DND-41 (cell line): ENCODE measurements around the gene GARIN5A.
"Not testable (repeated sequence)": the region's sequence is repeated elsewhere in the genome, so short reads cannot be mapped to it uniquely, and the experiment has no call there.

ENCODE experiments used
- ATAC-seq: fragments of 200-7000 bp; cut with Tn5 transposase; 3 replicates; pipeline ENCODE4 v1.9.1; 2021; ENCODE audit warnings: low read depth; ENCODE audit not compliant: insufficient read depth
- DNase-seq: peaks from one replicate; pipeline ENCODE4 v3.0.0-alpha.2; 2020
- H2AFZ ChIP-seq: 2 replicates; pipeline ENCODE4 v1.6.0; 2012; ENCODE audit warnings: low read depth, low read length
- H3K27ac ChIP-seq: 2 replicates; pipeline ENCODE4 v1.5.1; 2012; ENCODE audit warnings: low read length, inconsistent platforms
- H3K27me3 ChIP-seq: fragments of 200-600 bp; sonication (generic); 2 replicates; pipeline ENCODE4 v1.6.0; 2012; ENCODE audit warnings: low read length, mild to moderate bottlenecking, inconsistent platforms; ENCODE audit not compliant: insufficient read depth, poor library complexity
- H3K36me3 ChIP-seq: 2 replicates; pipeline ENCODE4 v1.5.1; 2012; ENCODE audit warnings: low read length, inconsistent platforms; ENCODE audit not compliant: insufficient read depth
- H3K4me1 ChIP-seq: 2 replicates; pipeline ENCODE4 v1.5.1; 2012; ENCODE audit warnings: mild to moderate bottlenecking, low read length; ENCODE audit not compliant: insufficient read depth
- H3K4me2 ChIP-seq: 2 replicates; pipeline ENCODE4 v1.6.0; 2012; ENCODE audit warnings: mild to moderate bottlenecking, moderate library complexity, low read length, inconsistent platforms; ENCODE audit not compliant: insufficient read depth
- H3K4me3 ChIP-seq, 2 experiments: fragments of 200-600 bp in 1 of 2; shearing (Covaris generic) in 1 of 2; 2 replicates each; pipeline ENCODE4 v1.5.1; 2012 to 2016; ENCODE audit warnings: inconsistent platforms in 2 of 2, low read length in 2 of 2, mild to moderate bottlenecking in 2 of 2, low read depth in 1 of 2, moderate library complexity in 1 of 2
- H3K79me2 ChIP-seq: 2 replicates; pipeline ENCODE4 v1.6.0; 2012; ENCODE audit warnings: low read length, inconsistent platforms; ENCODE audit not compliant: insufficient read depth
- H3K9ac ChIP-seq: 2 replicates; pipeline ENCODE4 v1.6.0; 2012; ENCODE audit warnings: low read depth, mild to moderate bottlenecking, inconsistent platforms, low read length, moderate library complexity
- H3K9me3 ChIP-seq: 2 replicates; pipeline ENCODE4 v1.5.1; 2012; ENCODE audit warnings: low read length, moderate library complexity, mild to moderate bottlenecking, inconsistent platforms; ENCODE audit not compliant: insufficient read depth, severe bottlenecking
- H4K20me1 ChIP-seq: 2 replicates; pipeline ENCODE4 v1.6.0; 2012; ENCODE audit warnings: low read length; ENCODE audit not compliant: insufficient read depth
- EZH2 ChIP-seq: IDR thresholded peaks from 3 replicates; pipeline ENCODE4 v1.6.1; 2012; ENCODE audit warnings: borderline replicate concordance, low read depth, mild to moderate bottlenecking, moderate library complexity, low read length, inconsistent platforms; ENCODE audit not compliant: severe bottlenecking
- TF ChIP-seq, protein P1 (sequence below): IDR thresholded peaks from 2 replicates; pipeline ENCODE4 v1.5.1; 2012; ENCODE audit warnings: borderline replicate concordance, low read length, moderate library complexity, mild to moderate bottlenecking; ENCODE audit not compliant: poor library complexity, severe bottlenecking; ENCODE audit errors: extremely low read depth

The GARIN5A gene

DNA sequence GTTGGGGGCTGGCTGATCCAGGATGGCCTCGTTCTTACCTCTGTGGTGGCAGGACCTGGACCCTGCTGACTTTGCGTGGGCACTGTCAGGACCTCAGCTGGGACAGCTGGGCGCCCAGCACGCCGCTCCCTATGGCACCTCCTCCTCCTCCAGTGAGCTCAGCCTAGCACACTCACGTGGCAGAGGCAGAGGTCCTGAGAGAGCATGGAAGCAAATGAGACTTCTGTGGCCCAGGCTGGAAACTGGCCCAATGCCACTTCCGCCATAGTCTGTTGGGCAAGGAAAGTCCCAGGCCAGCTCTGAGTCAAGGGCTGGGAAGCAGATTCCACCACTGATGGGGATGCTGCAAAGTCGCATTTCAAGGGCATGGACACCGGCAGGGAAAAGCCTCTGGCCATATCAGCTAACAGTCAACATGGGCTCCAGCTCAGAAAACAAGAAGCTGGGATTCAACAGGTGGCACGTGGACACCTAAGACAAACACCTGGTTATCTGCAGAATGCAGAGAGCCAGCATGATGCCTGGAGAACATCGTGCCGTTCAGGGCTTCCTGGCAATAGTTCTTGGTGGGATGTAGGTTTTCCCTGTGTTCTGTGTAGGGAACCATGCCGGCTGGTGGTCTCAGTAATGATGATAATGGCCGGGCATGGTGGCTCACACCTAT is 27.3 kb downstream of the GARIN5A start:
- Histone ChIP-seq H3K27me3 (no peaks in the 10 kb centered on the region), H3K9ac (no peak overlapping the region), H3K4me2 (no peak overlapping the region), H3K4me3 (no peak overlapping the region), H4K20me1 (no peaks in the 10 kb centered on the region; the same call in 1 of the 2 replicates), H3K27ac (no peak overlapping the region), H2AFZ (no peak overlapping the region), H3K4me1 (no peaks in the 10 kb centered on the region), H3K9me3 (no peaks in the 10 kb centered on the region), H3K79me2 (no peaks in the 10 kb centered on the region), H3K36me3 (no peaks in the 10 kb centered on the region)
- DNase-seq (no peak), ATAC-seq (no peak)
- TF ChIP-seq EZH2 = no peak
- TF ChIP-seq, protein P1, sequence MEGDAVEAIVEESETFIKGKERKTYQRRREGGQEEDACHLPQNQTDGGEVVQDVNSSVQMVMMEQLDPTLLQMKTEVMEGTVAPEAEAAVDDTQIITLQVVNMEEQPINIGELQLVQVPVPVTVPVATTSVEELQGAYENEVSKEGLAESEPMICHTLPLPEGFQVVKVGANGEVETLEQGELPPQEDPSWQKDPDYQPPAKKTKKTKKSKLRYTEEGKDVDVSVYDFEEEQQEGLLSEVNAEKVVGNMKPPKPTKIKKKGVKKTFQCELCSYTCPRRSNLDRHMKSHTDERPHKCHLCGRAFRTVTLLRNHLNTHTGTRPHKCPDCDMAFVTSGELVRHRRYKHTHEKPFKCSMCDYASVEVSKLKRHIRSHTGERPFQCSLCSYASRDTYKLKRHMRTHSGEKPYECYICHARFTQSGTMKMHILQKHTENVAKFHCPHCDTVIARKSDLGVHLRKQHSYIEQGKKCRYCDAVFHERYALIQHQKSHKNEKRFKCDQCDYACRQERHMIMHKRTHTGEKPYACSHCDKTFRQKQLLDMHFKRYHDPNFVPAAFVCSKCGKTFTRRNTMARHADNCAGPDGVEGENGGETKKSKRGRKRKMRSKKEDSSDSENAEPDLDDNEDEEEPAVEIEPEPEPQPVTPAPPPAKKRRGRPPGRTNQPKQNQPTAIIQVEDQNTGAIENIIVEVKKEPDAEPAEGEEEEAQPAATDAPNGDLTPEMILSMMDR = no peak

DNA sequence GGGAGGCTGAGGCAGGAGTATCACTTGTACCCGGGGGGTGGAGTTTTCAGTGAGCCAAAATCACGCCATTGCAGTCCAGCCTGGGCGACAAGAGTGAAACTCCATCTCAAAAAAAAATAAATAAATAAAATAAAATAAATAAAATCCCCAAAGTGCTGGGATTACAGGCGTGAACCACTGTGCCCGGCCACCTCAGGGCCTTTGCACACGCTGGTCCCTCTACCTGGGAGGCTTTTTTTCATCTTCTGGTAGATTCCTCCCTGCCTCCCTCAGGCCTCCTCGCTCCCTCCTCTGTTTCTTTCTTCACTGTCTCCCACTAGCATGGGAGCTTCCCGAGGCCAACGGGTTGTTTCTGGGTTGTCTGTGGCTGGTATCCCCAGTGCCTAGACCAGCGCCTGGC is 28.9 kb downstream of the GARIN5A start:
- Histone ChIP-seq H2AFZ (no peak overlapping the region), H3K79me2 (no peaks in the 10 kb centered on the region), H3K27me3 (no peaks in the 10 kb centered on the region), H3K4me1 (no peaks in the 10 kb centered on the region), H3K9me3 (no peaks in the 10 kb centered on the region), H3K4me3 (no peak overlapping the region), H3K4me2 (no peak overlapping the region), H4K20me1 (no peaks in the 10 kb centered on the region; the same call in 1 of the 2 replicates), H3K36me3 (no peaks in the 10 kb centered on the region), H3K9ac (no peak overlapping the region), H3K27ac (no peak overlapping the region)
- ATAC-seq (no peak), DNase-seq (no peak)
- TF ChIP-seq EZH2 = no peak
- TF ChIP-seq, protein P1 = no peak

DNA sequence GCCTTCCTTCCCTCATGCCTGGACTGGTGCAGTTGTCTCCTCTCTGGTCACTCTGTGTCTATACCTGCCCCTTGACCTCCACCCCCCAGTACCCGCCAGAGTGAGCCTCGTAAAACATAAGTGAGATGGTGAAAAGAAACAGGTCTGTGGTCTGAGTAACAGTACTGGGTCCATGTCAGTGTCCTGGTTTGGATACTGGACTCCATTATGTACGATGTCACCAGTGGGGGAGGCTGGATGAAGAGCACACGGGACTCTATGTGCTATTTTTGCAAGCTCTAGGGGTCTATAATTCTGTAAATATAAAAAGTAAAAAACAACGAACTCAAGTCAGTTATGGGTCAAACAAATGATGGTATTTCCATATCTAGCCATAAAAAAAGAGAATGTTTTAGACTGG is 29.6 kb downstream of the GARIN5A start:
- TF ChIP-seq EZH2 = no peak
- TF ChIP-seq, protein P1 = no peak
- no peaks in the 10 kb centered on the region for H3K27me3 ChIP-seq
- H3K4me3 ChIP-seq = no peak overlapping the region
- no peaks in the 10 kb centered on the region for H3K36me3 ChIP-seq
- H4K20me1 ChIP-seq = no peaks in the 10 kb centered on the region; the same call in 1 of the 2 replicates
- no peak overlapping the region for H2AFZ ChIP-seq
- DNase-seq (no peak), ATAC-seq (no peak)
- no peaks in the 10 kb centered on the region for H3K4me1 ChIP-seq
- H3K79me2 ChIP-seq = no peaks in the 10 kb centered on the region
- H3K4me2 ChIP-seq = no peak overlapping the region
- no peak overlapping the region for H3K27ac ChIP-seq
- no peaks in the 10 kb centered on the region for H3K9me3 ChIP-seq
- H3K9ac ChIP-seq = no peak overlapping the region

DNA sequence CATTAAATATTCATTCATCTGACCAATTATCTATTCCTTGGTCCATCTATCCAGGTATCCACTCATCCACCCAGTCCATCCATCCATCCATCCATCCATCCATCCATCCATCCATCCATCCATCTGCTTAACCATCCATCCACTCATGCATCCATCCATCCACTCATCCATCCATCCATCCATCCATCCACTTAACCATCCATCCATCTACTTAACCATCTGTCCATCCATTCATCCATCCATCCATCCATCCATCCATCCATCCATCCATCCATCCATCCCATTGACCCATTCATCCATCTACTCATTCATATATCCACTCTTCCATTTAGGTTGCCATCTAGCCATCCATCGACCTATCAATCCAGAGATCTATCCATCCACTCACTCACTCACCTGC is 32.6 kb downstream of the GARIN5A start:
- no peak for TF ChIP-seq EZH2
- TF ChIP-seq, protein P1 = no peak
- H3K4me2 ChIP-seq = no peak overlapping the region
- no peaks in the 10 kb centered on the region for H3K79me2 ChIP-seq
- no peaks in the 10 kb centered on the region; the same call in 1 of the 2 replicates for H4K20me1 ChIP-seq
- no peaks in the 10 kb centered on the region for H3K9me3 ChIP-seq
- ATAC-seq (no peak), DNase-seq (no peak)
- H3K27me3 ChIP-seq = no peaks in the 10 kb centered on the region
- no peak overlapping the region for H3K27ac ChIP-seq
- H3K4me3 ChIP-seq = no peak overlapping the region
- H3K9ac ChIP-seq = no peak overlapping the region
- no peak overlapping the region for H2AFZ ChIP-seq
- H3K4me1 ChIP-seq = no peaks in the 10 kb centered on the region
- no peaks in the 10 kb centered on the region for H3K36me3 ChIP-seq

DNA sequence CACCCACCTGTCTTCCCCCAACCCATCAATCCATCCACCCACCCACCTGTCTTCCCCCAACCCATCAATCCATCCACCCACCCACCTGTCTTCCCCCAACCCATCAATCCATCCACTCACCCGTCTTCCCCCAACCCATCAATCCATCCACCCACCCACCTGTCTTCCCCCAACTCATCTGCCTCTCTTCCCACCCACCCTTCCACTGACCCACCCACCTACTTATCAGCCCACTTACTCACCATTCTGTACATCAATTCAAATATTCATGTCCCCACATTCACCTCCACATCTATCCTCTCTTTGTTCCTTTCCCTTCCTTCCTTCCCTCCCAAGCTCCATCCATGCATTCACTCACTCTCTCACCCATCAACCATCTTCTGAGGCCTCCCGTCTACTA is 37.5 kb downstream of the GARIN5A start:
- H3K36me3 ChIP-seq, DNase-seq, H3K27ac ChIP-seq, H3K79me2 ChIP-seq, H3K4me1 ChIP-seq, H3K4me3 ChIP-seq, H3K27me3 ChIP-seq, H3K9ac ChIP-seq, H3K9me3 ChIP-seq, H3K4me2 ChIP-seq, ATAC-seq, H2AFZ ChIP-seq, H4K20me1 ChIP-seq: not testable (repeated sequence)
